Tibial nerve (tissue), 4 donors: Measurements from ENCODE around the gene IL17C. TPM values are rescaled to one million over a fixed set of nuclear protein-coding genes. Genes with fewer than 3 reads are reported as not detected.

Experiments
- DNase-seq, 2 donors: peaks; one replicate each; pipeline ENCODE4 v3.0.0-alpha.2; 2019; ENCODE audit warnings: low spot score in 2 of 2
- H3K27ac ChIP-seq, 4 donors: fragments of 200-600 bp; sonication (generic) in 3 of 4; one replicate each; pipeline ENCODE4 v1.5.1; 2017 to 2019; ENCODE audit warnings: mild to moderate bottlenecking in 1 of 4
- H3K27me3 ChIP-seq, 2 donors: fragments of 200-600 bp; sonication (generic) in 1 of 2; one replicate each; pipeline versions ENCODE4 v1.5.1 to v1.6.0; 2017 to 2019
- H3K36me3 ChIP-seq, 3 donors: fragments of 200-600 bp; sonication (generic); one replicate each; pipeline ENCODE4 v1.5.1; 2018 to 2019
- H3K4me1 ChIP-seq, 4 donors: fragments of 200-600 bp; sonication (generic) in 3 of 4; one replicate each; pipeline ENCODE4 v1.5.1; 2017 to 2019
- H3K4me3 ChIP-seq, 4 donors: fragments of 200-600 bp; sonication (generic) in 3 of 4; one replicate each; pipeline ENCODE4 v1.5.1; 2017 to 2019; ENCODE audit warnings: mild to moderate bottlenecking in 1 of 4, moderate library complexity in 1 of 4
- H3K9me3 ChIP-seq, 4 donors: fragments of 200-600 bp; sonication (generic) in 3 of 4; one replicate each; pipeline ENCODE4 v1.5.1; 2017 to 2019
- CTCF ChIP-seq, 5 experiments: fragments of 200-600 bp in 3 of 5; fragments of 450-650 bp in 2 of 5; sonication (generic) in 3 of 5; IDR thresholded peaks; one replicate each; pipeline ENCODE4 v1.5.1; 2016 to 2019; ENCODE audit warnings: antibody characterized with exemption in 5 of 5, mild to moderate bottlenecking in 3 of 5, moderate library complexity in 2 of 5
- EP300 ChIP-seq, 2 donors: sonication (generic); formaldehyde crosslinking; IDR thresholded peaks; one replicate each; pipeline ENCODE4 v1.6.1; 2017; ENCODE audit warnings: antibody characterized with exemption in 2 of 2, mild to moderate bottlenecking in 1 of 2
- POLR2A ChIP-seq, 2 donors: fragments of 450-650 bp; IDR thresholded peaks; one replicate each; pipeline ENCODE4 v1.6.1; 2017; ENCODE audit warnings: antibody characterized with exemption in 2 of 2, mild to moderate bottlenecking in 2 of 2, moderate library complexity in 2 of 2
- WGBS, 2 donors: methylation state at CpG; one replicate each; pipeline ENCODE4 v1.1.5; 2018; 5-methylcytosine and 5-hydroxymethylcytosine counted together
- total RNA-seq, 4 donors: library from RNA; depleted of rRNA; stranded (reverse); fragments of >200 nt; gene quantifications; one replicate each; pipeline ENCODE4 v1.1.0, GENCODE V29; 2016

The IL17C gene
- total RNA-seq, 4 donors from 2014 or later = not detected

DNA sequence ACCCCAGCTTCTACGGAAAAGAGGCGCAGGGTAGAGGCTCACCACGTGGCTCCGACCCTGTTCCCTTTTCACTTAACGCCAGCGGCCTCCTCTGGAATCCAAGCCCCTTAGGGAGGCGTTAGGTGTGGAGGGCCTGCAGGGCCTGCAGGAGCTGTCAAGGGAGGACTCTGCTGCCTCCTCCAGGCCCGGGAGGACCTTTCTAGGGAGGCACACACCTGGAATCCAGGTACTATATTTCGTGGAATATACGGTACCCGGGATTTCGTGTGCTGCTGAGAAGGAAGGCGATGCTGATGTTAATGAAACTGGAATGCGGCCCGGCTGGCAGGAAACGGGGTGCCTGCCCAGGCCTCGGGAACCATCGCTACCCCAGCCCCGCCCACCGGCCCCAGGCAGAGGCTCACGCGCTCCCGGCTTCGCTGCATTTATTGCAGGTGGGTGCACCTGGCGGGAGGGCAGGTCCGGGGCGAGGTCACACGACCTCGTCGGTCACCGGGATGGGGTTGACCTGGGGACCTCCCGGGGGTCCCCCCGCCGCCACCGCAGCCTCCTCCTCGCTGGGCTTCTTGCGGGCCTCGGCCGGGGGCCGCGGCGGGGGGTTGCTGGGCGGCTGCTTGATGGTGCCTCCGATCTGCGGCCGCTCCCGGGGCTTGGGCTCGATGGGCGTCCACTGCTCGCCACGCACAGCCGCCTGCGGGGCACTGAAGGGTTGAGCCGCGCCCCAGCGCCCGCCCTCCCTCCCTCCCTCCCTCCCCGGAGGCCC is 4.7 kb downstream of the IL17C start:
- H3K36me3 ChIP-seq = peaks cover 0 to 51% (median 0%) of the 10 kb centered on the region in 3 donors
- H3K9me3 ChIP-seq = no peaks in the 10 kb centered on the region
- 76 to 86% methylated on average over 33 to 35 of the region's 58 CpGs for WGBS, 2 donors
- H3K4me3 ChIP-seq = no peak overlapping the region
- no peak overlapping the region for H3K27ac ChIP-seq
- H3K4me1 ChIP-seq = peaks cover 0 to 24% (median 0%) of the 10 kb centered on the region in 4 donors
- no peak for DNase-seq
- no peak for TF ChIP-seq POLR2A (IDR thresholded peaks at IDR 0.05)
- no peak for TF ChIP-seq CTCF (IDR thresholded peaks at IDR 0.05)
- no peak for TF ChIP-seq EP300 (IDR thresholded peaks at IDR 0.05)
- H3K27me3 ChIP-seq = peaks cover 0 to 31% of the 10 kb centered on the region in 2 donors

GRCh38 chr16:88643644-88643932 is 5.2 kb downstream of the IL17C start:
- 85 to 100% methylated on average over 3 to 8 of the region's 9 CpGs for WGBS, 2 donors
- Histone ChIP-seq H3K27me3 (peaks cover 0 to 26% of the 10 kb centered on the region in 2 donors), H3K4me1 (peaks cover 0 to 21% (median 0%) of the 10 kb centered on the region in 4 donors), H3K9me3 (no peaks in the 10 kb centered on the region), H3K4me3 (no peak overlapping the region), H3K27ac (no peak overlapping the region), H3K36me3 (peaks cover 0 to 51% (median 0%) of the 10 kb centered on the region in 3 donors)
- TF ChIP-seq POLR2A (IDR thresholded peaks at IDR 0.05) (no peak), CTCF (IDR thresholded peaks at IDR 0.05) (no peak)
- DNase-seq = no peak

DNA sequence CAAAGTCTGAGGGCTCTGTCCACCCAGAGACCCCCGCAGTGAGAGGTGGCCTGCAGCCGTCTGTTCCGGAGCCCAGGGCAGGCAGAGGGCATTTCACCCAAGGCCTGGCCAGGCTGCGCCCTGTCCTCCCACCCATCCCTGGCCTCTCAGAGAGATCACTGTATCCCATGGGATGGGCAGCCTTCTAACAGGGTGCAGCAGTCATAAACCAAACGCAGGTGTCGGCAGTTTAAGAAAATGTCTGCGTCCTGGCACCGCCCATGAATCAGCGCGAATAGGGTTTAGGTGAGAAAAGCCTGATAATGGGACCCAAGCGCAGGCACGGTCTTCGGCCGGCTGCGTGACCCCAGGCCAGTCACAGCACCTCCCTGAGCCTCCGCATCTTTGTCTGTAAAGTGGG is 7.1 kb downstream of the IL17C start:
- WGBS, 2 donors = 91% methylated on average over 13 to 16 of the region's 16 CpGs
- Histone ChIP-seq H3K36me3 (peaks cover 0 to 51% (median 0%) of the 10 kb centered on the region in 3 donors), H3K27me3 (peaks cover 0 to 8% of the 10 kb centered on the region in 2 donors), H3K9me3 (no peaks in the 10 kb centered on the region), H3K4me3 (no peak overlapping the region), H3K27ac (no peak overlapping the region), H3K4me1 (peaks cover 0 to 17% (median 8%) of the 10 kb centered on the region in 4 donors)
- TF ChIP-seq CTCF (IDR thresholded peaks at IDR 0.05) = no peak
- no peak for TF ChIP-seq POLR2A (IDR thresholded peaks at IDR 0.05)
- TF ChIP-seq EP300 (IDR thresholded peaks at IDR 0.05) = no peak
- no peak for DNase-seq

GRCh38 chr16:88645941-88646340 is 7.6 kb downstream of the IL17C start:
- Histone ChIP-seq H3K4me1 (peaks cover 0 to 17% (median 10%) of the 10 kb centered on the region in 4 donors), H3K27ac (no peak overlapping the region), H3K27me3 (peaks cover 0 to 3% of the 10 kb centered on the region in 2 donors), H3K36me3 (peaks cover 0 to 51% (median 0%) of the 10 kb centered on the region in 3 donors), H3K9me3 (no peaks in the 10 kb centered on the region), H3K4me3 (no peak overlapping the region)
- TF ChIP-seq POLR2A (IDR thresholded peaks at IDR 0.05) (no peak), EP300 (IDR thresholded peaks at IDR 0.05) (no peak), CTCF (IDR thresholded peaks at IDR 0.05) (no peak)
- 87% methylated on average over 19 to 23 of the region's 23 CpGs for WGBS, 2 donors
- DNase-seq = no peak

GRCh38 chr16:88646345-88647034 is 8.1 kb downstream of the IL17C start:
- Histone ChIP-seq H3K4me3 (no peak overlapping the region), H3K27ac (no peak overlapping the region), H3K9me3 (no peaks in the 10 kb centered on the region), H3K4me1 (peaks cover 0 to 20% (median 15%) of the 10 kb centered on the region in 4 donors), H3K27me3 (no peaks in the 10 kb centered on the region), H3K36me3 (peaks cover 0 to 51% (median 0%) of the 10 kb centered on the region in 3 donors)
- TF ChIP-seq EP300 (IDR thresholded peaks at IDR 0.05) = no peak
- no peak for TF ChIP-seq CTCF (IDR thresholded peaks at IDR 0.05)
- no peak for TF ChIP-seq POLR2A (IDR thresholded peaks at IDR 0.05)
- no peak for DNase-seq
- WGBS, 2 donors = 73 to 89% methylated on average over 20 to 28 of the region's 28 CpGs
